OCI-LY7 (cell line): ENCODE results near the gene MUCL1. TPM values are rescaled to one million over a fixed set of nuclear protein-coding genes. Genes with fewer than 3 reads are reported as not detected.

Source experiments
- BruUV-seq: library from RNA; stranded (reverse); fragments of 400-500 nt; replicated peaks from 2 replicates; lab custom pipeline; 2021; lab: Mats Ljungman, UMichigan
- CTCF ChIA-PET: fragments of 300-600 bp; sonication (Branson Sonifier 250); formaldehyde crosslinking; loops from one replicate; lab custom pipeline; 2022; ENCODE audit warnings: antibody characterized with exemption; ENCODE audit not compliant: unreplicated experiment; lab: Charles Lee
- POLR2A ChIA-PET: fragments of 300-600 bp; sonication (Branson Sonifier 250); formaldehyde crosslinking; loops from one replicate; lab custom pipeline; 2022; ENCODE audit warnings: antibody characterized with exemption; lab: Charles Lee
- DNase-seq: peaks from one replicate; pipeline ENCODE4 v3.0.0-alpha.2; 2015; ENCODE audit warnings: low spot score
- H2AFZ ChIP-seq: fragments of 200-600 bp; sonication (generic), shearing (Covaris generic); 2 replicates; pipeline ENCODE4 v1.6.1; 2014; ENCODE audit warnings: mild to moderate bottlenecking, antibody characterized with exemption, low read length, moderate library complexity
- H3K27ac ChIP-seq: fragments of 200-600 bp; sonication (generic); 2 replicates; pipeline ENCODE4 v1.5.1; 2014; ENCODE audit warnings: mixed run types, low read depth, mild to moderate bottlenecking, moderate library complexity, low read length, inconsistent platforms; ENCODE audit not compliant: poor library complexity, severe bottlenecking
- H3K36me3 ChIP-seq: fragments of 200-600 bp; sonication (generic); 2 replicates; pipeline ENCODE4 v1.6.1; 2014; ENCODE audit warnings: mild to moderate bottlenecking, antibody characterized with exemption, low read length, moderate library complexity, mixed read lengths; ENCODE audit not compliant: insufficient read depth
- H3K4me1 ChIP-seq: fragments of 200-600 bp; sonication (generic); 2 replicates; pipeline ENCODE4 v1.5.1; 2014; ENCODE audit warnings: mild to moderate bottlenecking, low read length; ENCODE audit not compliant: insufficient read depth, poor library complexity, severe bottlenecking
- H3K4me2 ChIP-seq: fragments of 200-600 bp; sonication (generic); 2 replicates; pipeline ENCODE4 v1.6.1; 2014; ENCODE audit warnings: mild to moderate bottlenecking, low read length
- H3K4me3 ChIP-seq: fragments of 200-600 bp; sonication (generic); 2 replicates; pipeline ENCODE4 v1.5.1; 2014; ENCODE audit warnings: mild to moderate bottlenecking, low read depth, low read length; ENCODE audit not compliant: poor library complexity, severe bottlenecking
- H3K79me2 ChIP-seq: fragments of 200-600 bp; sonication (generic); 2 replicates; pipeline ENCODE4 v1.6.1; 2016; ENCODE audit warnings: low read depth, mild to moderate bottlenecking, low read length, moderate library complexity, mixed read lengths; ENCODE audit not compliant: insufficient read depth
- H3K9me2 ChIP-seq: fragments of 200-600 bp; sonication (generic); 2 replicates; pipeline ENCODE4 v1.6.1; 2016; ENCODE audit warnings: mild to moderate bottlenecking, low read length, mixed read lengths; ENCODE audit not compliant: insufficient read depth
- H3K9me3 ChIP-seq: fragments of 200-600 bp; sonication (generic); 2 replicates; pipeline ENCODE4 v1.6.1; 2014; ENCODE audit warnings: mild to moderate bottlenecking, mixed run types, low read length, mixed read lengths
- H4K20me1 ChIP-seq: fragments of 200-600 bp; sonication (generic); 2 replicates; pipeline ENCODE4 v1.6.1; 2014; ENCODE audit warnings: mild to moderate bottlenecking, antibody characterized with exemption, low read length, moderate library complexity, mixed read lengths; ENCODE audit not compliant: insufficient read depth
- CTCF ChIP-seq: fragments of 200-600 bp; sonication (generic); conservative IDR thresholded peaks from 2 replicates; pipeline ENCODE4 v1.5.1; 2014; ENCODE audit warnings: mild to moderate bottlenecking, antibody characterized with exemption, low read length, moderate library complexity, mixed read lengths
- EZH2phosphoT487 ChIP-seq: fragments of 200-600 bp; sonication (generic); IDR thresholded peaks from 2 replicates; pipeline ENCODE4 v1.6.1; 2018; ENCODE audit warnings: low read depth, borderline replicate concordance, mild to moderate bottlenecking, mixed run types, antibody characterized with exemption, low read length, moderate library complexity, mixed read lengths
- intact Hi-C: fragments of 100-400 bp; cut with micrococcal nuclease; formaldehyde crosslinking; loops from one replicate; pipeline ENCODE4 v1.10.0; 2022; ENCODE audit not compliant: unreplicated experiment
- total RNA-seq, 2 experiments: library from RNA; depleted of rRNA in 1 of 2; stranded (reverse); fragments of >200 nt in 1 of 2; shearing (Covaris generic) in 1 of 2; gene quantifications; 2 replicates each; pipeline ENCODE4 v1.2.3, GENCODE V29; 2014 to 2022

MUCL1 gene
- total RNA-seq, 2 experiments from 2014 or later, result not detected

GRCh38 chr12:54865683-54866324, 11.5 kb downstream of the MUCL1 start:
- no peaks in the 10 kb centered on the region for H3K9me2 ChIP-seq
- no peaks in the 10 kb centered on the region for H3K9me3 ChIP-seq
- no TSS peak for BruUV-seq
- ChIA-PET CTCF (no interaction called here), POLR2A (no interaction called here)
- no peaks in the 10 kb centered on the region for H4K20me1 ChIP-seq
- no peaks in the 10 kb centered on the region for H3K4me1 ChIP-seq
- no peak overlapping the region for H3K4me3 ChIP-seq
- H3K4me2 ChIP-seq, result no peak overlapping the region
- H3K36me3 ChIP-seq, result no peaks in the 10 kb centered on the region
- H3K79me2 ChIP-seq, result no peaks in the 10 kb centered on the region
- intact Hi-C loops, result no loop called here
- no peak overlapping the region for H3K27ac ChIP-seq
- DNase-seq, result no peak
- no peak overlapping the region for H2AFZ ChIP-seq
- TF ChIP-seq CTCF, result no peak
- TF ChIP-seq EZH2phosphoT487, result no peak

GRCh38 chr12:54868690-54869089, 14.4 kb downstream of the MUCL1 start:
- TF ChIP-seq EZH2phosphoT487 (no peak), CTCF (no peak)
- BruUV-seq, result no TSS peak
- H3K4me2 ChIP-seq, result no peak overlapping the region
- no peaks in the 10 kb centered on the region for H3K36me3 ChIP-seq
- no peaks in the 10 kb centered on the region for H4K20me1 ChIP-seq
- no peak overlapping the region for H2AFZ ChIP-seq
- ChIA-PET CTCF (no interaction called here), POLR2A (no interaction called here)
- no peaks in the 10 kb centered on the region for H3K9me2 ChIP-seq
- DNase-seq, result no peak
- intact Hi-C loops, result no loop called here
- H3K9me3 ChIP-seq, result no peaks in the 10 kb centered on the region
- no peaks in the 10 kb centered on the region for H3K79me2 ChIP-seq
- H3K4me1 ChIP-seq, result no peaks in the 10 kb centered on the region
- no peak overlapping the region for H3K4me3 ChIP-seq
- no peak overlapping the region for H3K27ac ChIP-seq

- no peaks in the 10 kb centered on the region for H3K4me1 ChIP-seq
- intact Hi-C loops, result no loop called here
- no peak overlapping the region for H3K4me3 ChIP-seq
- TF ChIP-seq EZH2phosphoT487 (no peak), CTCF (no peak)
- no peaks in the 10 kb centered on the region for H3K9me3 ChIP-seq
- no peak overlapping the region for H3K27ac ChIP-seq
- H3K79me2 ChIP-seq, result no peaks in the 10 kb centered on the region
- no peaks in the 10 kb centered on the region for H3K9me2 ChIP-seq
- POLR2A ChIA-PET, result no interaction called here
- no peak overlapping the region for H3K4me2 ChIP-seq
- no peak for DNase-seq
- H4K20me1 ChIP-seq, result no peaks in the 10 kb centered on the region
- H2AFZ ChIP-seq, result no peak overlapping the region
- CTCF ChIA-PET, result no interaction called here
- no TSS peak for BruUV-seq
- no peaks in the 10 kb centered on the region for H3K36me3 ChIP-seq
These were observed 15.7 kb downstream of the MUCL1 start for GRCh38 chr12:54870048-54870447.
